Panc1 (cell line): ENCODE results near the gene RTF1.

Source experiments
- CTCF ChIP-seq: fragments of 450-650 bp; IDR thresholded peaks from 2 replicates; pipeline ENCODE4 v1.5.1; 2017; ENCODE audit warnings: mild to moderate bottlenecking
- POLR2AphosphoS5 ChIP-seq: IDR thresholded peaks from 2 replicates; pipeline ENCODE4 v1.6.1; 2012; ENCODE audit warnings: mild to moderate bottlenecking, low read depth, low read length, moderate library complexity

GRCh38 chr15:41443275-41443674 is 26.4 kb downstream of the RTF1 start:
- TF ChIP-seq CTCF: no peak
- no peak for TF ChIP-seq POLR2AphosphoS5
